WTC11 (cell line): ENCODE measurements around the gene TGM2. TPM values are rescaled to one million over a fixed set of nuclear protein-coding genes. Genes with fewer than 3 reads are reported as not detected.
A peak's percentile ranks its signal among the peaks of the same experiment; 100 is the strongest.

Experiments used
- ATAC-seq: fragments of 200-7000 bp; cut with Tn5 transposase; 2 replicates; pipeline ENCODE4 v1.10.0; 2021; ENCODE audit warnings: mild to moderate bottlenecking, moderate library complexity
- CTCF ChIA-PET: fragments of 300-600 bp; sonication (Branson Sonifier 250); formaldehyde crosslinking; loops from one replicate; lab custom pipeline; 2021; ENCODE audit warnings: antibody characterized with exemption; lab: Charles Lee
- POLR2A ChIA-PET: fragments of 350-600 bp; sonication (Branson Sonifier 250); formaldehyde crosslinking; loops from one replicate; lab custom pipeline; 2021; ENCODE audit warnings: antibody characterized with exemption; lab: Charles Lee
- DNase-seq: peaks from one replicate; pipeline ENCODE4 v3.0.0; 2021; ENCODE audit warnings: low spot score
- H3K27ac Mint-ChIP-seq: 2 replicates; pipeline ENCODE4 v1.8.0; 2021; ENCODE audit warnings: mixed read lengths
- H3K27me3 Mint-ChIP-seq: 2 replicates; pipeline ENCODE4 v1.8.0; 2021; ENCODE audit warnings: low read depth, mild to moderate bottlenecking, moderate library complexity, mixed read lengths
- H3K36me3 Mint-ChIP-seq: 2 replicates; pipeline ENCODE4 v1.8.0; 2021; ENCODE audit warnings: mixed read lengths
- H3K4me1 Mint-ChIP-seq: 2 replicates; pipeline ENCODE4 v1.8.0; 2022; ENCODE audit warnings: mixed read lengths
- H3K4me3 Mint-ChIP-seq: 2 replicates; pipeline ENCODE4 v1.8.0; 2021; ENCODE audit warnings: mild to moderate bottlenecking, moderate library complexity, mixed read lengths
- H3K9me3 Mint-ChIP-seq: 2 replicates; pipeline ENCODE4 v1.8.0; 2021; ENCODE audit warnings: mixed read lengths
- AR ChIP-seq: fragments of 250-450 bp; sonication (Bioruptor Pico); IDR thresholded peaks from 2 replicates; pipeline ENCODE4 v1.9.0; 2021; ENCODE audit warnings: mild to moderate bottlenecking
- ATF1 ChIP-seq: sonication (generic); formaldehyde crosslinking; IDR thresholded peaks from 2 replicates; pipeline ENCODE4 v1.8.1; 2023; ENCODE audit warnings: mild to moderate bottlenecking, moderate library complexity, missing genetic modification reagents
- E2F4 ChIP-seq: sonication (generic); formaldehyde crosslinking; IDR thresholded peaks from 2 replicates; pipeline ENCODE4 v1.8.1; 2022; ENCODE audit warnings: low read depth, mild to moderate bottlenecking, moderate library complexity, missing genetic modification reagents, borderline replicate concordance
- EMX1 ChIP-seq: fragments of 250-450 bp; sonication (Bioruptor Pico); IDR thresholded peaks from 2 replicates; pipeline ENCODE4 v1.8.0; 2021; ENCODE audit warnings: mild to moderate bottlenecking
- FOXK1 ChIP-seq: sonication (generic); formaldehyde crosslinking; IDR thresholded peaks from 2 replicates; pipeline ENCODE4 v1.8.0; 2022; ENCODE audit warnings: mild to moderate bottlenecking, moderate library complexity, missing genetic modification reagents
- GABPB1 ChIP-seq: sonication (generic); formaldehyde crosslinking; IDR thresholded peaks from 2 replicates; pipeline ENCODE4 v1.8.1; 2023; ENCODE audit warnings: mild to moderate bottlenecking, missing genetic modification reagents
- OVOL2 ChIP-seq: fragments of 250-450 bp; sonication (Bioruptor Pico); IDR thresholded peaks from 2 replicates; pipeline ENCODE4 v1.9.0; 2021; ENCODE audit warnings: mild to moderate bottlenecking, borderline replicate concordance
- PRDM15 ChIP-seq: sonication (generic); formaldehyde crosslinking; IDR thresholded peaks from 2 replicates; pipeline ENCODE4 v1.8.0; 2022; ENCODE audit warnings: missing genetic modification reagents
- SP1 ChIP-seq: sonication (generic); formaldehyde crosslinking; conservative IDR thresholded peaks from 2 replicates; pipeline ENCODE4 v1.8.1; 2022; ENCODE audit warnings: missing genetic modification reagents
- TEAD4 ChIP-seq: sonication (generic); formaldehyde crosslinking; IDR thresholded peaks from 2 replicates; pipeline ENCODE4 v1.8.0; 2022; ENCODE audit warnings: mild to moderate bottlenecking, missing genetic modification reagents
- ZNF416 ChIP-seq: fragments of 250-450 bp; sonication (Bioruptor Pico); IDR thresholded peaks from 2 replicates; pipeline ENCODE4 v1.9.0; 2021; ENCODE audit warnings: mild to moderate bottlenecking, inconsistent platforms
- ZNF423 ChIP-seq: fragments of 250-450 bp; sonication (Bioruptor Pico); IDR thresholded peaks from 2 replicates; pipeline ENCODE4 v2.1.2; 2022; ENCODE audit warnings: mild to moderate bottlenecking, moderate library complexity
- total RNA-seq: library from RNA; stranded (reverse); gene quantifications from 3 replicates; pipeline ENCODE4 v1.2.3, GENCODE V29; 2021
- TF ChIP-seq, protein P1 (sequence below): sonication (generic); formaldehyde crosslinking; IDR thresholded peaks from 2 replicates; pipeline ENCODE4 v1.8.1; 2023; ENCODE audit warnings: mild to moderate bottlenecking, missing genetic modification reagents, moderate library complexity
- TF ChIP-seq, protein P2 (sequence below): fragments of 200-600 bp; IDR thresholded peaks from 2 replicates; pipeline ENCODE4 v1.8.0; 2022; ENCODE audit warnings: antibody characterized with exemption
- TF ChIP-seq, protein P3 (sequence below): sonication (generic); formaldehyde crosslinking; conservative IDR thresholded peaks from 2 replicates; pipeline ENCODE4 v1.8.1; 2023; ENCODE audit warnings: mild to moderate bottlenecking, low read depth, missing genetic modification reagents, moderate library complexity
- TF ChIP-seq, protein P4 (sequence below): sonication (generic); formaldehyde crosslinking; IDR thresholded peaks from 2 replicates; pipeline ENCODE4 v1.8.1; 2023; ENCODE audit warnings: mild to moderate bottlenecking, missing genetic modification reagents, moderate library complexity

The TGM2 gene
- total RNA-seq, 1 experiment from 2014 or later: 1.5 TPM

DNA sequence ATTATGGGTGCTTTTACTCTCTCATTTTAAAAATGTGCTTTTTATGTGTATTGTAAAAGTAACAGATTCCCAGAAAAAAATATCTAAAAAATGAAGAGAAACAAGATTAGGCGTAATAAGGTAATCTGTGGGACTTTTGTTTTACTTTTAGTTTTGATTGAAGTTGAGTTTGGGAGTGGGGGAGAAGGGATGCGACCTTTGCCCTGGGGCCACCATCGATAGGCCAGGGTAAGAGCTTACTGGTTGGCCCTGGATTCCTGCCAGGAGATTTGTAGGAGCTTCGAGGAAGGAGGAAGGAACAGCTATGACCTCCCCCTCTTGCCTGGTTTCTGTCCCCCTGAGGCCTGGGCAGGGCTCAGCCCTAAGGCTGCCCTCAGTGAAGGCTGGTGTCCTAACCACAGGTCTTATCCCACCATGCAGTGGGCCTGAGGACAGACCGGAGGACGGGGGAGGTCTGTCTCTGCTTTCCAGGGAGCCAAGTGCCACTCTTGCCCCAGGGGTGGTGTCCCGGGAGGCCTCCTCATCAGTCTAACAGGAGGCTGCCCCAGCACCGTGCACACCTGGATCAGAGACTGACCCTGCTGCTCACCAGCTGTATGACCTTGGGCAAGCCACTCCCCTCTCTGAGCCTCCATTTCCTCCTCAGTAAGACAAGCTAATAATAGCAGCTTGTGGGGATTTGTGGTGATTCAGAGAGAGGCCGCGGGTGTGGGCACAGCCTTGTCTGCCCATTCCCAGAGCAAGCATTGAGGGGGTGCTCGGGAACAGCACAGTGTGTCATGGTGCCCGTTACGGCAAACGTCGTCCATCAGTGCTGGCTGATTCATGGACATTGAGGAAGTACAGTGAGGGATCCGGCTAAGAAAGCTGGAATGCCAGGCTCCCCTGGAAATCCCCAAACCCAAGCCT lies 21.2 kb downstream of the TGM2 start (continued):
- TF ChIP-seq, protein P1, sequence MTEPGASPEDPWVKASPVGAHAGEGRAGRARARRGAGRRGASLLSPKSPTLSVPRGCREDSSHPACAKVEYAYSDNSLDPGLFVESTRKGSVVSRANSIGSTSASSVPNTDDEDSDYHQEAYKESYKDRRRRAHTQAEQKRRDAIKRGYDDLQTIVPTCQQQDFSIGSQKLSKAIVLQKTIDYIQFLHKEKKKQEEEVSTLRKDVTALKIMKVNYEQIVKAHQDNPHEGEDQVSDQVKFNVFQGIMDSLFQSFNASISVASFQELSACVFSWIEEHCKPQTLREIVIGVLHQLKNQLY (CRISPR knock-in tag): no peak
- TF ChIP-seq FOXK1 (CRISPR knock-in tag) (no peak), E2F4 (CRISPR knock-in tag) (no peak), ZNF416 (CRISPR knock-in tag) (no peak), ZNF423 (no peak), SP1 (no peak), TEAD4 (no peak)
- TF ChIP-seq, protein P2, sequence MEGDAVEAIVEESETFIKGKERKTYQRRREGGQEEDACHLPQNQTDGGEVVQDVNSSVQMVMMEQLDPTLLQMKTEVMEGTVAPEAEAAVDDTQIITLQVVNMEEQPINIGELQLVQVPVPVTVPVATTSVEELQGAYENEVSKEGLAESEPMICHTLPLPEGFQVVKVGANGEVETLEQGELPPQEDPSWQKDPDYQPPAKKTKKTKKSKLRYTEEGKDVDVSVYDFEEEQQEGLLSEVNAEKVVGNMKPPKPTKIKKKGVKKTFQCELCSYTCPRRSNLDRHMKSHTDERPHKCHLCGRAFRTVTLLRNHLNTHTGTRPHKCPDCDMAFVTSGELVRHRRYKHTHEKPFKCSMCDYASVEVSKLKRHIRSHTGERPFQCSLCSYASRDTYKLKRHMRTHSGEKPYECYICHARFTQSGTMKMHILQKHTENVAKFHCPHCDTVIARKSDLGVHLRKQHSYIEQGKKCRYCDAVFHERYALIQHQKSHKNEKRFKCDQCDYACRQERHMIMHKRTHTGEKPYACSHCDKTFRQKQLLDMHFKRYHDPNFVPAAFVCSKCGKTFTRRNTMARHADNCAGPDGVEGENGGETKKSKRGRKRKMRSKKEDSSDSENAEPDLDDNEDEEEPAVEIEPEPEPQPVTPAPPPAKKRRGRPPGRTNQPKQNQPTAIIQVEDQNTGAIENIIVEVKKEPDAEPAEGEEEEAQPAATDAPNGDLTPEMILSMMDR: no peak

- no peak for DNase-seq
- H3K36me3 Mint-ChIP-seq: no peaks in the 10 kb centered on the region
- TF ChIP-seq ATF1 (CRISPR knock-in tag) (no peak), ZNF423 (no peak), GABPB1 (CRISPR knock-in tag) (peak; percentile 94), PRDM15 (CRISPR knock-in tag) (peak; percentile 90)
- H3K4me1 Mint-ChIP-seq: peaks cover 43% of the 10 kb centered on the region
- no peak for ATAC-seq
- no peaks in the 10 kb centered on the region for H3K9me3 Mint-ChIP-seq
- H3K27ac Mint-ChIP-seq: no peak overlapping the region
- no peak overlapping the region for H3K4me3 Mint-ChIP-seq
- H3K27me3 Mint-ChIP-seq: no peaks in the 10 kb centered on the region
- ChIA-PET POLR2A (no interaction called here), CTCF (interaction anchor here (0.9 to 2.7 kb wide), 3 partner anchors 70 to 85 kb away, joined by 3 to 11 read pairs (median 5); no protein-coding TSS in a partner anchor)
Measured at GRCh38 chr20:38143238-38143645, 21.8 kb downstream of the TGM2 start.

DNA sequence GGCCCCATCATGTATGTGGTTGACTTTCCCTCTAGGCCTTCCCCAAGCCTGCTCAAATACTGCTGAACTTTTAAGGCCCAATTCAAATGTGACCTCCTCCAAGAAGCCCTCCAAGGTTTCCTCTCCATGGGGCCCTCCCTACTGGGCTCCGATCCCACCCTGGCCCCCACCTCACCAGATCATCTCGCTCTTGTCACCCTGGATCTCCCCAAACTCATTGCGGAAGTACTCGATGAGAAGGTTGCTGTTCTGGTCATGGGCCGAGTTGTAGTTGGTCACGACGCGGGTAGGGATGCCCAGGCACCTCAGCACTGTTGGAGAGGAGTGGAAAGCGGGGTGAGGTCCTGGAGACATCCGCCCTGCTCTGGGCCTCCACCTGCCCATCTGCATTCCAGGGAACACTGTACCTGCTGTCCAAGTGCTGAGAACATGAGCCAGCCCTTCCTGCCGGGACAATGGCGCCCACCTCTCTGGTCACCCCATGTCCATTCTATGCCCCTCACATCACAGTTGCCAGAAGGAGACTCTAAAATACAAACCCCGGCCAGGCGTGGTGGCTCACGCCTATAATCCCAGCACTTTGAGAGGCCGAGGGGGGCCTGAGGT lies 23.1 kb downstream of the TGM2 start:
- H3K27ac Mint-ChIP-seq: no peak overlapping the region
- POLR2A ChIA-PET: no interaction called here
- peaks cover 43% of the 10 kb centered on the region for H3K4me1 Mint-ChIP-seq
- no peaks in the 10 kb centered on the region for H3K36me3 Mint-ChIP-seq
- H3K9me3 Mint-ChIP-seq: no peaks in the 10 kb centered on the region
- no peaks in the 10 kb centered on the region for H3K27me3 Mint-ChIP-seq
- DNase-seq (no peak), ATAC-seq (no peak)
- H3K4me3 Mint-ChIP-seq: no peak overlapping the region
- CTCF ChIA-PET: no interaction called here
- TF ChIP-seq, protein P1 (CRISPR knock-in tag): no peak
- TF ChIP-seq OVOL2 (CRISPR knock-in tag): no peak
- TF ChIP-seq AR (CRISPR knock-in tag): no peak
- no peak for TF ChIP-seq EMX1
- TF ChIP-seq, protein P3, sequence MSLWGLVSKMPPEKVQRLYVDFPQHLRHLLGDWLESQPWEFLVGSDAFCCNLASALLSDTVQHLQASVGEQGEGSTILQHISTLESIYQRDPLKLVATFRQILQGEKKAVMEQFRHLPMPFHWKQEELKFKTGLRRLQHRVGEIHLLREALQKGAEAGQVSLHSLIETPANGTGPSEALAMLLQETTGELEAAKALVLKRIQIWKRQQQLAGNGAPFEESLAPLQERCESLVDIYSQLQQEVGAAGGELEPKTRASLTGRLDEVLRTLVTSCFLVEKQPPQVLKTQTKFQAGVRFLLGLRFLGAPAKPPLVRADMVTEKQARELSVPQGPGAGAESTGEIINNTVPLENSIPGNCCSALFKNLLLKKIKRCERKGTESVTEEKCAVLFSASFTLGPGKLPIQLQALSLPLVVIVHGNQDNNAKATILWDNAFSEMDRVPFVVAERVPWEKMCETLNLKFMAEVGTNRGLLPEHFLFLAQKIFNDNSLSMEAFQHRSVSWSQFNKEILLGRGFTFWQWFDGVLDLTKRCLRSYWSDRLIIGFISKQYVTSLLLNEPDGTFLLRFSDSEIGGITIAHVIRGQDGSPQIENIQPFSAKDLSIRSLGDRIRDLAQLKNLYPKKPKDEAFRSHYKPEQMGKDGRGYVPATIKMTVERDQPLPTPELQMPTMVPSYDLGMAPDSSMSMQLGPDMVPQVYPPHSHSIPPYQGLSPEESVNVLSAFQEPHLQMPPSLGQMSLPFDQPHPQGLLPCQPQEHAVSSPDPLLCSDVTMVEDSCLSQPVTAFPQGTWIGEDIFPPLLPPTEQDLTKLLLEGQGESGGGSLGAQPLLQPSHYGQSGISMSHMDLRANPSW: no peak
- TF ChIP-seq, protein P4, sequence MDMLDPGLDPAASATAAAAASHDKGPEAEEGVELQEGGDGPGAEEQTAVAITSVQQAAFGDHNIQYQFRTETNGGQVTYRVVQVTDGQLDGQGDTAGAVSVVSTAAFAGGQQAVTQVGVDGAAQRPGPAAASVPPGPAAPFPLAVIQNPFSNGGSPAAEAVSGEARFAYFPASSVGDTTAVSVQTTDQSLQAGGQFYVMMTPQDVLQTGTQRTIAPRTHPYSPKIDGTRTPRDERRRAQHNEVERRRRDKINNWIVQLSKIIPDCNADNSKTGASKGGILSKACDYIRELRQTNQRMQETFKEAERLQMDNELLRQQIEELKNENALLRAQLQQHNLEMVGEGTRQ (CRISPR knock-in tag): no peak
